ENCODE measurements around the gene COQ3.

Gene COQ3

GRCh38 chr6:99324996-99325395 is 69.0 kb downstream of the COQ3 start:
- no peak for DNase-seq
